Renal cortex interstitium (tissue), 11 donors: ENCODE measurements around the gene EGR1. TPM values are rescaled to one million over a fixed set of nuclear protein-coding genes. Genes with fewer than 3 reads are reported as not detected.
A peak's percentile ranks its signal among the peaks of the same experiment; 100 is the strongest.
"Not testable (repeated sequence)": the region's sequence is repeated elsewhere in the genome, so short reads cannot be mapped to it uniquely, and the experiment has no call there.

Experiments
- DNase-seq, 11 donors: peaks; one replicate each; pipeline ENCODE4 v3.0.0-alpha.2; 2013; ENCODE audit warnings: low read depth in 9 of 11, low spot score in 4 of 11; ENCODE audit errors: extremely low read depth in 1 of 11
- polyA plus RNA-seq, 3 donors: library from polyadenylated mRNA; unstranded; fragments of 120-200 nt; gene quantifications; one replicate each; pipeline ENCODE4 v1.2.1, GENCODE V29; 2013; ENCODE audit not compliant: insufficient read length in 3 of 3

Gene EGR1
- polyA plus RNA-seq, 3 donors: 134 to 404 (median 223) TPM

DNA sequence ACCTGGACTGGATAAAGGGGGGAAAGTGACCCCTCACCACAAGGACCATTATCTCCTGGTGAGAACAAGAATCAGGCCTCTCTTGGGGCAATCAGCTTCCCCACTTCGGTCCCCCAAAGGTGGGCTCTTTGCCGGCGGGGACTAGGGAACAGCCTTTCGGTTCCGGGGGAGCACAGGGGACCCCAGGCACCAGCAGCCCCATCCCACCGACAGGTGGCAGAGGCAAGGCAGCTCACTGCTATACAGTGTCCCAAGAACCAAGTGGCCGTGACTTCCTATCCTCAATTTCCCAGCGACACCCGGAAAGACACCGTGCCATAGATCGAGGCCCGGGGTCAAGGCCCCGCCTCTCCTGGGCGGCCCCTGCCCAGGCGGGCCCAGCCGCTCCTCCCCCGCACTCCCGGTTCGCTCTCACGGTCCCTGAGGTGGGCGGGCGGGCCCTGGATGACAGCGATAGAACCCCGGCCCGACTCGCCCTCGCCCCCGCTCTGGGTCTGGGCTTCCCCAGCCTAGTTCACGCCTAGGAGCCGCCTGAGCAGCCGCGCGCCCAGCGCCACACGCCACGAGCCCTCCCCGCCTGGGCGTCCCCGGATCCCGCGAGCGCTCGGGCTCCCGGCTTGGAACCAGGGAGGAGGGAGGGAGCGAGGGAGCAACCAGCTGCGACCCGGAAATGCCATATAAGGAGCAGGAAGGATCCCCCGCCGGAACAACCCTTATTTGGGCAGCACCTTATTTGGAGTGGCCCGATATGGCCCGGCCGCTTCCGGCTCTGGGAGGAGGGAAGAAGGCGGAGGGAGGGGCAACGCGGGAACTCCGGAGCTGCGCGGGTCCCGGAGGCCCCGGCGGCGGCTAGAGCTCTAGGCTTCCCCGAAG is 655 bp upstream of the EGR1 start:
- peak; percentile 96 to 99 (median 98) for DNase-seq

DNA sequence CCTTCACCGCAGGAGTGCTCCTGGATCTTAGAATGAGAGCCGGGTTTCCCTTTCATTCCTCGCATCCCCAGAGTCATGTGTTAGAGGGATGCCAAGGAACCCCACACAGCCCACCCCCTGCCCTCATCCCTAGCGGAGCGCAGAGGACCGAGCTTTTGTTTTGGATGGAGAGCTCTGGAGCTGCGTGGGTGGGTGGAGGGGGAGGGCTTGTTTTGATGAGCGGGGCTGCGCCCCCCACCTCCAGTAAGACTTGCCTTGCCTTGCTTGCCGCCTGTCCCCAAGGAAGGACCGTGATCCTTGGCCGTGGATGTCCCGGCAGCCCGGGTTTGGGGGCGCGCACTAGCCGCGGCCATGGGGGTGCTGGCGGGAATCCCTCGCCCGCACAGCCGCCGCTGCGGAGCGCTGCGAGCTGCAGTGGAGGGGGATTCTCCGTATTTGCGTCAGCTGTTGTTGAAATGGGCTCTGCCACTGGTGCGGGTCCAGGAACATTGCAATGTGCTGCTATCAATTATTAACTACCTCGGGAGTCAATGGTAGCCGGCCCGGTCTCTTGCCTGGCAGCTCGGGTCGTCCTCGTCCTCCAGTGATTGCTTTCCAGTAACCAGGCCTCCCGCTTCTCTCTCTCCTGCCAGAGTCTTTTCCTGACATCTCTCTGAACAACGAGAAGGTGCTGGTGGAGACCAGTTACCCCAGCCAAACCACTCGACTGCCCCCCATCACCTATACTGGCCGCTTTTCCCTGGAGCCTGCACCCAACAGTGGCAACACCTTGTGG is 1.0 kb downstream of the EGR1 start:
- peak in 4 of 11 donors; percentile 32 to 56 (median 45) for DNase-seq

DNA sequence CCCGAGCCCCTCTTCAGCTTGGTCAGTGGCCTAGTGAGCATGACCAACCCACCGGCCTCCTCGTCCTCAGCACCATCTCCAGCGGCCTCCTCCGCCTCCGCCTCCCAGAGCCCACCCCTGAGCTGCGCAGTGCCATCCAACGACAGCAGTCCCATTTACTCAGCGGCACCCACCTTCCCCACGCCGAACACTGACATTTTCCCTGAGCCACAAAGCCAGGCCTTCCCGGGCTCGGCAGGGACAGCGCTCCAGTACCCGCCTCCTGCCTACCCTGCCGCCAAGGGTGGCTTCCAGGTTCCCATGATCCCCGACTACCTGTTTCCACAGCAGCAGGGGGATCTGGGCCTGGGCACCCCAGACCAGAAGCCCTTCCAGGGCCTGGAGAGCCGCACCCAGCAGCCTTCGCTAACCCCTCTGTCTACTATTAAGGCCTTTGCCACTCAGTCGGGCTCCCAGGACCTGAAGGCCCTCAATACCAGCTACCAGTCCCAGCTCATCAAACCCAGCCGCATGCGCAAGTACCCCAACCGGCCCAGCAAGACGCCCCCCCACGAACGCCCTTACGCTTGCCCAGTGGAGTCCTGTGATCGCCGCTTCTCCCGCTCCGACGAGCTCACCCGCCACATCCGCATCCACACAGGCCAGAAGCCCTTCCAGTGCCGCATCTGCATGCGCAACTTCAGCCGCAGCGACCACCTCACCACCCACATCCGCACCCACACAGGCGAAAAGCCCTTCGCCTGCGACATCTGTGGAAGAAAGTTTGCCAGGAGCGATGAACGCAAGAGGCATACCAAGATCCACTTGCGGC is 1.8 kb downstream of the EGR1 start:
- DNase-seq: no peak

DNA sequence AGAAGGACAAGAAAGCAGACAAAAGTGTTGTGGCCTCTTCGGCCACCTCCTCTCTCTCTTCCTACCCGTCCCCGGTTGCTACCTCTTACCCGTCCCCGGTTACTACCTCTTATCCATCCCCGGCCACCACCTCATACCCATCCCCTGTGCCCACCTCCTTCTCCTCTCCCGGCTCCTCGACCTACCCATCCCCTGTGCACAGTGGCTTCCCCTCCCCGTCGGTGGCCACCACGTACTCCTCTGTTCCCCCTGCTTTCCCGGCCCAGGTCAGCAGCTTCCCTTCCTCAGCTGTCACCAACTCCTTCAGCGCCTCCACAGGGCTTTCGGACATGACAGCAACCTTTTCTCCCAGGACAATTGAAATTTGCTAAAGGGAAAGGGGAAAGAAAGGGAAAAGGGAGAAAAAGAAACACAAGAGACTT is 2.4 kb downstream of the EGR1 start:
- no peak for DNase-seq

DNA sequence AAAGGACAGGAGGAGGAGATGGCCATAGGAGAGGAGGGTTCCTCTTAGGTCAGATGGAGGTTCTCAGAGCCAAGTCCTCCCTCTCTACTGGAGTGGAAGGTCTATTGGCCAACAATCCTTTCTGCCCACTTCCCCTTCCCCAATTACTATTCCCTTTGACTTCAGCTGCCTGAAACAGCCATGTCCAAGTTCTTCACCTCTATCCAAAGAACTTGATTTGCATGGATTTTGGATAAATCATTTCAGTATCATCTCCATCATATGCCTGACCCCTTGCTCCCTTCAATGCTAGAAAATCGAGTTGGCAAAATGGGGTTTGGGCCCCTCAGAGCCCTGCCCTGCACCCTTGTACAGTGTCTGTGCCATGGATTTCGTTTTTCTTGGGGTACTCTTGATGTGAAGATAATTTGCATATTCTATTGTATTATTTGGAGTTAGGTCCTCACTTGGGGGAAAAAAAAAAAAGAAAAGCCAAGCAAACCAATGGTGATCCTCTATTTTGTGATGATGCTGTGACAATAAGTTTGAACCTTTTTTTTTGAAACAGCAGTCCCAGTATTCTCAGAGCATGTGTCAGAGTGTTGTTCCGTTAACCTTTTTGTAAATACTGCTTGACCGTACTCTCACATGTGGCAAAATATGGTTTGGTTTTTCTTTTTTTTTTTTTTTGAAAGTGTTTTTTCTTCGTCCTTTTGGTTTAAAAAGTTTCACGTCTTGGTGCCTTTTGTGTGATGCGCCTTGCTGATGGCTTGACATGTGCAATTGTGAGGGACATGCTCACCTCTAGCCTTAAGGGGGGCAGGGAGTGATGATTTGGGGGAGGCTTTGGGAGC is 3.1 kb downstream of the EGR1 start:
- DNase-seq: peak in 1 of 11 donors; percentile 39

DNA sequence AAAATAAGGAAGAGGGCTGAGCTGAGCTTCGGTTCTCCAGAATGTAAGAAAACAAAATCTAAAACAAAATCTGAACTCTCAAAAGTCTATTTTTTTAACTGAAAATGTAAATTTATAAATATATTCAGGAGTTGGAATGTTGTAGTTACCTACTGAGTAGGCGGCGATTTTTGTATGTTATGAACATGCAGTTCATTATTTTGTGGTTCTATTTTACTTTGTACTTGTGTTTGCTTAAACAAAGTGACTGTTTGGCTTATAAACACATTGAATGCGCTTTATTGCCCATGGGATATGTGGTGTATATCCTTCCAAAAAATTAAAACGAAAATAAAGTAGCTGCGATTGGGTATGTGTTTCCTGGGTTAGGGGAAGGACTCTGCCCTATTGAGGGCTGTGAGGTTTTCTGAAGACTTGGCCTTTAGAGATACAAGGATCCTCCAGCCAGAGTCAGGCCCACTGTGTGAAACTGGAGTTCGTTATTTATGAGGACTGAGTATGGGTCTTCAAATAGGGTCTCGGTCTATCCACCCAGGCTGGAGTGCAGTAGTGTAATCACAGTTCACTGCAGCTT is 3.8 kb downstream of the EGR1 start:
- DNase-seq: peak in 1 of 11 donors; percentile 57

DNA sequence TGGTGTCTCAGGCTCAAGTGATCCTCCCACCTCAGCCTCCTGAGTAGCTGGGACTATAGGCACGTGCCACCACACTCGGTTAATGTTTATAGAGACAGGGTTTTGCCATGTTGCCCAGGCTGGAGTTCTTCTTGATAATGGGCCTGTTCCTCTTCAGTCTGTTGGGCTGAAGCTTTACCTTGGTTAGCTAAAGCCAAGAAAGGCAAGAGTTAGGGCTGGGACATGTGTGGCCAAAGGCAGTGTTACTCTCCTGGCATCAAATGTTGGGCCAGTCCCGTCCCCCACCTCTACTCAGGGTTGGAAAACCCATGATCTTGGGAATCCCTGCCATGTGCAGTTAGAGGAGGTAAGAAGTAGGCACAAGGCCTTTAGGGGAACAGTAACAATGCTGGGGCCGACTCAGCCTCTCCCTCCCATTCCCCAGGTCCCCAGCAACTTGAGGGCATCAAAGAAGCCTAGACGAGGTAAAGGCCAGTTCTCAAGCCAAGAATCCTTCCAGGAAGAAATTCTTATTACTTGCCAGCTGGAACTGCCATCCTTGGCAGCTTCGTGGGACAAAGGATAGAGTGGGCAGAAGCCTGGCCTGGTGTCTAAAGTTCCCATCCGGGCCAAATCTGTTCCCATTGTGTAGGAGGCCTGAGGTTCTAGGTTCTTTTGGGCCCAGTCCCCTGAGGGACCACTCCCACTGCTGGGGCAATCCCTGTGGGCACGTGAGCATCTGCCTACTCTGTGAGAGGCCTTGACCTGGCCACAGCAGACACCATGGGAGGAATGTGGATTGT is 4.5 kb downstream of the EGR1 start:
- peak in 2 of 11 donors; percentile 47 to 71 for DNase-seq

DNA sequence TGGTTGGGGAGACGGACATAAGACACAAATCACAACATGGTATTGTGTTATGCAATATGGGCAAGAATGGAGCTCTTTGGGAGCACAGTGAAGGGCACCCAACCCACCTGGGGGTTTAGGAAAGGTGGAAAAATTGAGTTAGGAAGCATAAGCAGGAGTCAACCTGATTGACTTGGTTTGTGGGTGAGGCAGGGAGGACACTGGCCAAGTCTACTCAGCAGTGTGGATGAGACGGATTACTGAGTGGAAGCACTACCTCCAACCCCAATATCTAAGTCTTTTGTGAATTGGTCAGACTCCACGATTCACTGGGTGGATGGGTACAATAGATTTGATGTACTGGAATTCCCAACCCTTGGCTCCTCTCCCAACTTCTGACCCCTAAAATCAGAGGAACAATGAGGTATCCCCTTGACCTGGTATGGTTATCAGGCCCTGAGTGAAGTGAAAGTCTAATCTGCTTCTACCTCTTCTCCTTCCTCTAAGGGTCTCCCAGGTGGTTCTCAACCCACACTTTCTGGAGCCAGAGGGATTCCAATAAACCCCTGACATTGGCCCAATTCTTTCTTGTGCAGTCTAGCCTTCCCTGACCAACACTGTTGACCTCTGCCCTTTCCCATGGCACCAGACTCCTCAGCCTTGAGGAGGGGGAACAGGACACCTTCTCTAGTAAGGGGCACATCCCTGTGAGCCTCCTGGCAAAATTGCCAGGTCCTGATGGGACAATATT is 5.2 kb downstream of the EGR1 start:
- DNase-seq: peak in 1 of 11 donors; percentile 46

DNA sequence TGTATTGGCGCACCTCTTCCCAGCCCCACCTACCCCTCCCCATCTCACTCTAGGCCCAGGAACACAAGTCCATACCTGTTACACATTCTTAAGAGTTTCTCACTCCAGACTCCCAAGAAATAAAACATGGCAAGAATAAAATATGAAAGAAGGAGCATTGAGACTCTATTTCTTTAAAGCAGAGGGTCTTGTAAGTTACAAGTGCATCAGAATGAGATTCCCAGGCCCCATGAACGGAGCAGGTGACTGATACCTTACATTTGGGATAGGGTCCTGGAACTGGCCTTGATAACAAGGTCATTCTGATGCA is 5.7 kb downstream of the EGR1 start:
- DNase-seq: no peak

DNA sequence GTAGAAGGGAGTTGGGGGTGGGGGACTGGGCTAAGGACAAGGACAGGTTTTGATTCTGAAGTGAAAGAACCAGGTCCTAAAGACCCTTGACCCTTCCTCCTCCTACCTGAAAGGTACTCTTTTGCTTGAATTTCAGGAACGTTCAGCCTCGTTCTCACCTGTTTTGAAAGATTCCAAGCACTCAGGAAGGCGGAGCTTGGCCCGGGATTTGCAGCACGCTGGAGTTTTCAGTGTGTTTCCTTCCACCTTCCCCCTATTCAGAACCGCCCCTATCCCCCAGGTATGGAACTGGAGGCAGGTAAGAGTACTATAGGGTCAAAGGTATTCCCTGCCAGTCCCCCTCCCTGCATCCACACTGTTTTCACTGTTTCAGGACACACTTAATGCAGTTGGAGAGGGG is 7.1 kb downstream of the EGR1 start:
- DNase-seq: no peak

DNA sequence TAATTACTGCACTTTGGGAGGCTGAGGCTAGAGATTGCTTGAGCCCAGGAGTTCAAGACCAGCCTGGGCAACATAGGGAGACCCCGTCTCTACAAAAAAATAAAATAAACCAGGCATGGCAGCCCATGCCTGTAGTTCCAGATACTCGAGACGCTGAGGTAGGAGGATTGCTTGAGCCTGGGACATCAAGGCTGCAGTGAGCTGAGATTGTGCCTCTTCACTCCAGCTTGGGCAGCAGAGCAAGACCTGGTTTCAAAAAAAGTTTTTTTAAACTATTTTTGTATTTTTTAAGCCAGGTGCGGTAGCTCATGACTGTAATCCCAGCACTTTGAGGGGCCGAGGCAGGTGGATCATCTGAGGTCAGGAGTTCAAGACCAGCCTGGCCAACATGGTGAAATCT is 7.9 kb downstream of the EGR1 start:
- DNase-seq: not testable (repeated sequence)

DNA sequence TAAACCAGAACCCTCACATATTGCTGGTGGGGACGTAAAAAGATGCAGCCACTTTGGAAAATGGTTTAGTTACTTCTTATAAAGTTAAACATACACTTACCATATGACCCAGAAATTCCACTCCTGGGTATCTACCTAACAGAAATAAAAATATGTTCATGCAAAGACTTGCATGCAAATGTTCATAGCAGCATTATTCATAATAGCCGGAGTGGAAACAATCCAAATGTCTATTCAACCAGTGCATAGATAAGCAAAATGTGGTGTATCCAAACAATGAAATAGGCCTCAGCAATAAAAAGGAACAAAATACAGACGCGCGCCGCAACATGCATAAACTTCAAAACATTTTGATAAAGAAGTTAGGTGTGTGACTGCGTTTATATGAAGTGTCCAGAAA is 11.6 kb downstream of the EGR1 start:
- no peak for DNase-seq

DNA sequence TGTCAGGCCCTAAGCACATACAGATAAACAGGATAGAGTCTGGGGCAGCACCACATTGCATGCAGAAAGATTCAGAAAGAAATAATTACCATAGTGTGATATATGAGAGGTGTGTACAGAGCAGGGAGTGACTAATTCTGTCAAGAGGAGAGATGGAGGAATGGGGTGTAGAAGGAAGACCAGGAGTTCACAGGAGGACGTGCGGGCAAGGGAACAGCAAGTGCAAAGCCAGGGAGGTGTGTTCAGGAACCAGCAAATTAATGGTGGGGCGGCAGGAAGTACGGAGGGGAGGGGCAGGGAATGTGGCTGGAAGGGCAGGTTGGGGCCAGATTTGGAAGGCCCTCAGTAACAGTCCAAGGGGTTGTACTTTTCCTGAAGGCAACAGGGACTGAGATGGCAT is 17.4 kb downstream of the EGR1 start:
- no peak for DNase-seq

DNA sequence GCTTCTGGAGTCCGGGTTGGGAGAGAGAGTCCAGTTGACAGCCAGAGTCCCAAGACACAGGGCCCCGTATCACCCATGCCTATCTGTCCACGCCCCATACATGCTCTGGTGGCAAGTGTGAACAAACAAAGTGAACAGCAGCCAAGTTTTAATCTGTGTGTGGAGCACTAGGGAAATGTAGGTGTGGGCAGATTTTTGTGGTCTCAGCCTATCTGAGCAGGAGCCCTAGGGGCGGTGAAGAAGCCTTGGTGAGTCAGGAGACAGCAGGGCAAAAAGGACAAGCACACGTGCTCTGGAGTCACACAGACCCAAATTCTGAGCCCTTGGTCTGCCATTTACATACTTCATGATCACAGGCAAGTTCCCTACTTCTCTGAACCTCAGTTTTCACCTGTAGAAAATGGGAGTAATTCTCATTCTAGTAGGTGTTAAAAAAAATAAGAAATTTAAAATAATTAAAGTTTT is 23.2 kb downstream of the EGR1 start:
- no peak for DNase-seq

DNA sequence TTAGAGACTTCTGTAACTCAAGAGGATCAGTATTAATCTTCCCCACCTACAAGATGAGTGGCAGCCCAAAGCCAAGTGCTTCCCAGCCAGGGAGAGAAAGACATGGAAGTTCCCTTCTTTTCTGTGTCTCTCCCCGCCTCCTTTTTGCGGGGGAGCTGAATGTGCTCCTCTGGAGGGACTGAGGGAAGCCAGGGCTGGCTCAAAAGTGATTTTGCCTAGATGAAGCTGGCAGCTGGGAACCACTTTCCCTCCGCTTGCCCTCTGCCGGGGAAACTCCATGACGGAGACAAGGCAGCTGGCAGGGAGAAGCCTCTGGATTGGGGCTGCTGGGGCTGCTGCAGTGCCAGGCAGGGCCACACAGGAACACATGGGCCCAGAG is 24.4 kb downstream of the EGR1 start:
- no peak for DNase-seq

DNA sequence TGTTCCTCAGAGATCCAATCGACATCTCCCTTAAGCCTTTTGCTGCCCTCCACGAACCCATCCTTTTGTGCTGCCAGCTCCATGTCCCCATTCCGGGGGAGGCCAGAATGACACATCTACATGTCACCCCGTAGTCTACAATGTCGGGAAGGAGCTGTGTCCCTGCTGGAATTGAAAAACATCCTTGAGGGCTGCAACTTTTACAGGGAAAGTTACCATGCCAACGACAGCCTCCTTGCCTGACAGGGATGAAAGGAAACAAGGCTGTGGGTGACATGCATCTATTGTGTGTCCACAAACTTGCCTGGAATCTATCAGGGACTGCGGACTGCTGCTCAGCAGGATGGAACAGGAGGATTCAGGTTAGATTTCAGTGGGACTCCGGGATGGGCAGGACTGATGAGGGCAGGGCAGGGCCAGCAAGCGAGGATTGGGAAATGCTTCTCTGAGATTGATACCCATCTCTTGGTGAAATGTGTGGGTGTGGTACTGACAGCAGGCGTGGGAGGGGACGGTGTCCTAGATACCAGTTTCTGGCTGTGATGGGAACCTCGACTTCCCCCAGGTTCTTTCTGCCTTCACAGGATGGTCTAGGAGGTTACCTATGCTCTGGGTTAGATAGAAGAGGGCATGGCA is 25.5 kb downstream of the EGR1 start:
- no peak for DNase-seq

DNA sequence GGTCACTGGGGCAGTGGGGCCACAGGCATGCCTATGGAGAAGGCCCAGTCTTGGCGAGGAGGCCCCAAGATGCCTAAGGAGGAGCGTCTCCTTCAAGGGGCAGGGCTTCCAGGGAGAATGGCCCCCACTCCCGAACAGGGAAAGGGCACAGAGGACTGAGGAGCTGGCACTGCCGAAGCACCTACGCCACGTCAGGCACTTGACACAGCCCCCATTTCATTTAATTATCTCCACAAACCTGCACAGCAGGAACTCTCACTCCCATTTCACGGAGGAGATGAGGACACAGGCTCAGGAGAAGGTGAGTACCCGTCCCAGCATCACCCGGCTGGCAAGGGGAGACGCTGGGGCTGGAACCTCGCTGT is 26.0 kb downstream of the EGR1 start:
- no peak for DNase-seq
